GM08714 (cell line): ENCODE results near the gene GRP.

ENCODE experiments used
- H3K4me3 ChIP-seq: fragments of 200-500 bp; sonication (Bioruptor generic); 2 replicates; pipeline ENCODE4 v1.5.1; 2014; ENCODE audit warnings: mild to moderate bottlenecking, low read length, inconsistent platforms
- ZNF274 ChIP-seq: IDR thresholded peaks from 2 replicates; pipeline ENCODE4 v1.6.1; 2012; ENCODE audit warnings: mild to moderate bottlenecking, low read depth, low read length

Gene GRP

GRCh38 chr18:59219672-59220163 is at the start of gene GRP:
TSS of gene GRP (plus strand) at chr18:59220158. CDS start at chr18:59220266, 108 bp downstream.
- no peak for TF ChIP-seq ZNF274
- no peak within 1 kb of the TSS for H3K4me3 ChIP-seq

- no peak for TF ChIP-seq ZNF274
- no peak overlapping the region for H3K4me3 ChIP-seq
These were observed 47.2 kb upstream of the GRP start for GRCh38 chr18:59172664-59173249.

- H3K4me3 ChIP-seq = no peak overlapping the region
- no peak for TF ChIP-seq ZNF274
These were observed 42.5 kb upstream of the GRP start for GRCh38 chr18:59177485-59177884.

- TF ChIP-seq ZNF274 = no peak
- H3K4me3 ChIP-seq = no peak overlapping the region
These were observed 39.7 kb upstream of the GRP start for GRCh38 chr18:59180150-59180845.

- H3K4me3 ChIP-seq = no peak overlapping the region
- TF ChIP-seq ZNF274 = no peak
These were observed 37.3 kb upstream of the GRP start for GRCh38 chr18:59182673-59183072.

- H3K4me3 ChIP-seq = no peak overlapping the region
- no peak for TF ChIP-seq ZNF274
These were observed 30.9 kb upstream of the GRP start for GRCh38 chr18:59189008-59189407.

GRCh38 chr18:59189746-59190145 is 30.2 kb upstream of the GRP start:
- no peak for TF ChIP-seq ZNF274
- no peak overlapping the region for H3K4me3 ChIP-seq

GRCh38 chr18:59196161-59196725 is 23.7 kb upstream of the GRP start:
- TF ChIP-seq ZNF274 = no peak
- H3K4me3 ChIP-seq = no peak overlapping the region

- no peak overlapping the region for H3K4me3 ChIP-seq
- no peak for TF ChIP-seq ZNF274
These were observed 22.3 kb upstream of the GRP start for GRCh38 chr18:59197636-59198035.

- TF ChIP-seq ZNF274 = no peak
- no peak overlapping the region for H3K4me3 ChIP-seq
These were observed 21.7 kb upstream of the GRP start for GRCh38 chr18:59198215-59198614.

GRCh38 chr18:59200787-59201186 is 19.2 kb upstream of the GRP start:
- TF ChIP-seq ZNF274 = no peak
- H3K4me3 ChIP-seq = no peak overlapping the region

GRCh38 chr18:59202258-59202820 is 17.6 kb upstream of the GRP start:
- no peak overlapping the region for H3K4me3 ChIP-seq

GRCh38 chr18:59207506-59207905 is 12.5 kb upstream of the GRP start:
- no peak overlapping the region for H3K4me3 ChIP-seq
- no peak for TF ChIP-seq ZNF274

More at GRCh38 chr18:59202258-59202820, 17.6 kb upstream of the GRP start:
- TF ChIP-seq ZNF274 = no peak

GRCh38 chr18:59208602-59209125 is 11.3 kb upstream of the GRP start:
- TF ChIP-seq ZNF274 = no peak
- H3K4me3 ChIP-seq = no peak overlapping the region
